ENCODE results near the gene CASTOR1. TPM values are rescaled to one million over a fixed set of nuclear protein-coding genes. Genes with fewer than 3 reads are reported as not detected.
A peak's percentile ranks its signal among the peaks of the same experiment; 100 is the strongest.

Gene CASTOR1
- polyA plus RNA-seq, 1 of the 3 experiments (the other 2 are of a cell fraction) = 14.4 TPM

- peaks cover 14% of the 10 kb centered on the region for H3F3A ChIP-seq (replicated peaks; ENCODE audit: insufficient read depth)
- TF ChIP-seq MXI1 (IDR thresholded peaks at IDR 0.05; ENCODE audit: low read depth, low read length) (no peak), JUND (IDR thresholded peaks at IDR 0.05) (no peak), FOXJ3 (CRISPR knock-in tag; IDR thresholded peaks at IDR 0.05) (no peak), POLR2AphosphoS5 (IDR thresholded peaks at IDR 0.05; ENCODE audit: low read depth, low read length) (no peak), FOXM1 (IDR thresholded peaks at IDR 0.05; ENCODE audit: low read depth) (no peak), CHD2 (IDR thresholded peaks at IDR 0.05; ENCODE audit: low read length, partially characterized antibody) (no peak)
- TF ChIP-seq, protein P1, sequence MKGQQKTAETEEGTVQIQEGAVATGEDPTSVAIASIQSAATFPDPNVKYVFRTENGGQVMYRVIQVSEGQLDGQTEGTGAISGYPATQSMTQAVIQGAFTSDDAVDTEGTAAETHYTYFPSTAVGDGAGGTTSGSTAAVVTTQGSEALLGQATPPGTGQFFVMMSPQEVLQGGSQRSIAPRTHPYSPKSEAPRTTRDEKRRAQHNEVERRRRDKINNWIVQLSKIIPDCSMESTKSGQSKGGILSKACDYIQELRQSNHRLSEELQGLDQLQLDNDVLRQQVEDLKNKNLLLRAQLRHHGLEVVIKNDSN (IDR thresholded peaks at IDR 0.05; ENCODE audit: borderline replicate concordance, low read depth) = no peak
- H3K4me2 ChIP-seq = no peak overlapping the region
- H2AFZ ChIP-seq (ENCODE audit: low read depth) = no peak overlapping the region
- ChIA-PET POLR2A (no interaction called here), CTCF (interaction anchor here (0.9 kb wide), 1 partner anchor 140 kb away, joined by 4 read pairs; no protein-coding TSS in a partner anchor)
- H3K4me3 ChIP-seq (ENCODE audit: low read depth in 2 of 2, low read length in 1 of 2) = no peak overlapping the region
- H3K4me1 ChIP-seq (ENCODE audit: control insufficient read depth in 1 of 2, insufficient read depth in 2 of 2, low read depth in 1 of 2, low read length in 1 of 2) = peaks cover 30 to 38% of the 10 kb centered on the region in 2 experiments
- no peaks in the 10 kb centered on the region for H4K20me1 ChIP-seq (ENCODE audit: insufficient read depth)
- DNase-seq = no peak
- 88% methylated on average over 9 of the region's 12 CpGs for WGBS (ENCODE audit: low lambda C conversion rate)
- H3K9me2 ChIP-seq = no peaks in the 10 kb centered on the region
- peaks cover 0 to 4% of the 10 kb centered on the region in 2 experiments for H3K36me3 ChIP-seq (replicated peaks in 1 of 2; ENCODE audit: control insufficient read depth in 1 of 2, insufficient read depth in 2 of 2, low read length in 1 of 2)
- H3K79me2 ChIP-seq (ENCODE audit: insufficient read depth) = peaks cover 15% of the 10 kb centered on the region; the same call in 1 of the 2 replicates
- H3K9me3 ChIP-seq = no peaks in the 10 kb centered on the region
- no peaks in the 10 kb centered on the region for H3K27me3 ChIP-seq (ENCODE audit: insufficient read depth)
- H3K27ac ChIP-seq (ENCODE audit: low read depth in 2 of 2, low read length in 1 of 2) = no peak overlapping the region
- no peak overlapping the region for H3K9ac ChIP-seq
These were observed 41.3 kb downstream of the CASTOR1 start for GRCh38 chr22:30247974-30248373.

DNA sequence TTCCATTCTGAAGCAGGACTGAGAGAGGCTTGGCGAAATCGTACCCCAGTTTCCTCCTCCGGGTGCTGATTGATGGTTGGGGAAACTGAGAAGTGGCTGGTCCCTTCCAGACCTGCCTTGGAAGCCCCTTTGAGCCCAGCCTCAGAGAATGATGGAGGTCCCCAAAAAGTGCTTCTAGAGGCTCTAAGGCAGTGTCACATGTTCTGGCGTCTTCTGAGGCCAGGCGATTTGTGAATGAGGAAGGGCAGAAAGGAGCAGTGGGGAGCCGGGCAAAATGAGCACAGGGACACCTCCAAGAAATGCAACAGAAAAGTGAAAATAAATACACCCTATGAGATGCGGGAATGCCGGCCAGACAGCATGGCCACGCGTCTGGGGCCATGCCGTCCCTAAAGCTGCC lies 41.7 kb downstream of the CASTOR1 start:
- Histone ChIP-seq H3K9me3 (no peaks in the 10 kb centered on the region), H3K4me3 (ENCODE audit: low read depth in 2 of 2, low read length in 1 of 2) (peak overlapping the region in 1 of 2 experiments; percentile 74; a peak in 1 of 4 replicates), H3K9me2 (no peaks in the 10 kb centered on the region), H3K36me3 (replicated peaks in 1 of 2; ENCODE audit: control insufficient read depth in 1 of 2, insufficient read depth in 2 of 2, low read length in 1 of 2) (peaks cover 0 to 4% of the 10 kb centered on the region in 2 experiments), H3K27ac (ENCODE audit: low read depth in 2 of 2, low read length in 1 of 2) (no peak overlapping the region), H3K9ac (0 out of 2 replicates have a peak overlapping the region, but pooled peaks have one; percentile 87), H2AFZ (ENCODE audit: low read depth) (no peak overlapping the region), H3K4me2 (peak overlapping the region; percentile 96), H3F3A (replicated peaks; ENCODE audit: insufficient read depth) (peaks cover 14% of the 10 kb centered on the region), H3K79me2 (ENCODE audit: insufficient read depth) (peaks cover 15% of the 10 kb centered on the region; the same call in 1 of the 2 replicates), H3K27me3 (ENCODE audit: insufficient read depth) (no peaks in the 10 kb centered on the region), H3K4me1 (ENCODE audit: control insufficient read depth in 1 of 2, insufficient read depth in 2 of 2, low read depth in 1 of 2, low read length in 1 of 2) (peaks cover 26 to 34% of the 10 kb centered on the region in 2 experiments), H4K20me1 (ENCODE audit: insufficient read depth) (no peaks in the 10 kb centered on the region)
- 89% methylated on average over 11 of the region's 11 CpGs for WGBS (ENCODE audit: low lambda C conversion rate)
- ChIA-PET POLR2A (no interaction called here), CTCF (no interaction called here)
- DNase-seq = no peak
- no peak for TF ChIP-seq TEAD4 (IDR thresholded peaks at IDR 0.05; ENCODE audit: borderline replicate concordance, insufficient read depth)
- no peak for TF ChIP-seq NRF1 (IDR thresholded peaks at IDR 0.05; ENCODE audit: low read depth, low read length)
- TF ChIP-seq JUND (IDR thresholded peaks at IDR 0.05) = no peak
- no peak for TF ChIP-seq ZBTB33 (IDR thresholded peaks at IDR 0.05; ENCODE audit: borderline replicate concordance, low read depth)
- no peak for TF ChIP-seq GABPA (IDR thresholded peaks at IDR 0.05; ENCODE audit: low read depth)
- no peak for TF ChIP-seq IRF3 (IDR thresholded peaks at IDR 0.05; ENCODE audit: low read depth, low read length)
- TF ChIP-seq POLR2AphosphoS5 (IDR thresholded peaks at IDR 0.05; ENCODE audit: low read depth, low read length) = no peak
- TF ChIP-seq, protein P2, sequence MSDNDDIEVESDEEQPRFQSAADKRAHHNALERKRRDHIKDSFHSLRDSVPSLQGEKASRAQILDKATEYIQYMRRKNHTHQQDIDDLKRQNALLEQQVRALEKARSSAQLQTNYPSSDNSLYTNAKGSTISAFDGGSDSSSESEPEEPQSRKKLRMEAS (IDR thresholded peaks at IDR 0.05; ENCODE audit: low read depth) = no peak
- TF ChIP-seq FOXJ3 (CRISPR knock-in tag; IDR thresholded peaks at IDR 0.05) = no peak
- TF ChIP-seq FOSL2 (IDR thresholded peaks at IDR 0.05; ENCODE audit: borderline replicate concordance, low read depth) = no peak
- no peak for TF ChIP-seq FOXM1 (IDR thresholded peaks at IDR 0.05; ENCODE audit: low read depth)
- TF ChIP-seq TAF1 (IDR thresholded peaks at IDR 0.05; ENCODE audit: borderline replicate concordance, low read depth, low read length) = no peak
- no peak for TF ChIP-seq RCOR1 (IDR thresholded peaks at IDR 0.05; ENCODE audit: low read length)
- TF ChIP-seq GATA2 (CRISPR knock-in tag; IDR thresholded peaks at IDR 0.05) = no peak
- TF ChIP-seq, protein P1 (IDR thresholded peaks at IDR 0.05; ENCODE audit: borderline replicate concordance, low read depth) = no peak
- no peak for TF ChIP-seq MEF2A (IDR thresholded peaks at IDR 0.05; ENCODE audit: borderline replicate concordance, low read depth)
- TF ChIP-seq, protein P3, sequence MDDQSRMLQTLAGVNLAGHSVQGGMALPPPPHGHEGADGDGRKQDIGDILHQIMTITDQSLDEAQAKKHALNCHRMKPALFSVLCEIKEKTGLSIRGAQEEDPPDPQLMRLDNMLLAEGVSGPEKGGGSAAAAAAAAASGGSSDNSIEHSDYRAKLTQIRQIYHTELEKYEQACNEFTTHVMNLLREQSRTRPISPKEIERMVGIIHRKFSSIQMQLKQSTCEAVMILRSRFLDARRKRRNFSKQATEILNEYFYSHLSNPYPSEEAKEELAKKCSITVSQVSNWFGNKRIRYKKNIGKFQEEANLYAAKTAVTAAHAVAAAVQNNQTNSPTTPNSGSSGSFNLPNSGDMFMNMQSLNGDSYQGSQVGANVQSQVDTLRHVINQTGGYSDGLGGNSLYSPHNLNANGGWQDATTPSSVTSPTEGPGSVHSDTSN (IDR thresholded peaks at IDR 0.05) = no peak

All from SK-N-SH (cell line).